Measurements from ENCODE around the gene STXBP1. TPM values are rescaled to one million over a fixed set of nuclear protein-coding genes. Genes with fewer than 3 reads are reported as not detected.

The STXBP1 gene
- total and polyA plus RNA-seq, 2 of the 13 experiments (the other 11 are each of a cell fraction or from before 2014, with no cell fraction given) = 2.9 TPM

- TF ChIP-seq MED1 (CRISPR knock-in tag; IDR thresholded peaks at IDR 0.05) = peak; percentile 89
- TF ChIP-seq FOXP4 (CRISPR knock-in tag; IDR thresholded peaks at IDR 0.05) = peak; percentile 65
- peak; percentile 86; the same call in 1 of the 2 replicates for TF ChIP-seq ZNF264 (CRISPR knock-in tag; IDR thresholded peaks at IDR 0.05)
- TF ChIP-seq CREM (IDR thresholded peaks at IDR 0.05) = peak; percentile 53
- TF ChIP-seq CREM (CRISPR knock-in tag; IDR thresholded peaks at IDR 0.05) = no peak
- 0 out of 2 replicates have a peak, but pooled peaks have one; percentile 45 for TF ChIP-seq ZNF572 (CRISPR knock-in tag; IDR thresholded peaks at IDR 0.05)
- no peak for TF ChIP-seq GRHL1 (CRISPR knock-in tag; conservative IDR thresholded peaks at IDR 0.05)
- TF ChIP-seq ZGPAT (CRISPR knock-in tag; IDR thresholded peaks at IDR 0.05) = peak; percentile 52; the same call in 1 of the 2 replicates
- TF ChIP-seq NKX3-1 (CRISPR knock-in tag; IDR thresholded peaks at IDR 0.05) = no peak
- 0 out of 2 replicates have a peak, but pooled peaks have one; percentile 51 for TF ChIP-seq ZNF232 (CRISPR knock-in tag; IDR thresholded peaks at IDR 0.05; ENCODE audit: borderline replicate concordance)
- no peak for TF ChIP-seq AGO2 (optimal IDR thresholded peaks at IDR 0.05; ENCODE audit: low read depth, low read length)
- TF ChIP-seq E2F2 (CRISPR knock-in tag; IDR thresholded peaks at IDR 0.05; ENCODE audit: borderline replicate concordance) = no peak
- TF ChIP-seq SRSF9 (IDR thresholded peaks at IDR 0.05; ENCODE audit: borderline replicate concordance, insufficient read depth, low read depth, low read length, poor library complexity, severe bottlenecking) = no peak
- TF ChIP-seq ZNF749 (CRISPR knock-in tag; IDR thresholded peaks at IDR 0.05; ENCODE audit: borderline replicate concordance) = no peak
- TF ChIP-seq EP300 (IDR thresholded peaks at IDR 0.05; ENCODE audit: low read depth in 2 of 2, low read length in 2 of 2) = peak in 1 of 2 experiments; percentile 67; a peak in 1 of 4 replicates
- TF ChIP-seq EP300 (CRISPR knock-in tag; IDR thresholded peaks at IDR 0.05; ENCODE audit: borderline replicate concordance) = no peak; the same call in 1 of the 2 replicates
- TF ChIP-seq ZFP37 (CRISPR knock-in tag; IDR thresholded peaks at IDR 0.05; ENCODE audit: borderline replicate concordance) = 0 out of 2 replicates have a peak, but pooled peaks have one; percentile 48
- no peak for TF ChIP-seq PAF1 (CRISPR knock-in tag; IDR thresholded peaks at IDR 0.05)
- 0 out of 2 replicates have a peak, but pooled peaks have one; percentile 38 for TF ChIP-seq KAT7 (CRISPR knock-in tag; IDR thresholded peaks at IDR 0.05; ENCODE audit: borderline replicate concordance)
- peak; percentile 70 for TF ChIP-seq FOXA3 (CRISPR knock-in tag; IDR thresholded peaks at IDR 0.05)
- peak; percentile 66; the same call in 1 of the 2 replicates for TF ChIP-seq CBX5 (CRISPR knock-in tag; IDR thresholded peaks at IDR 0.05; ENCODE audit: borderline replicate concordance)
- no peak for TF ChIP-seq NPAS2 (CRISPR knock-in tag; IDR thresholded peaks at IDR 0.05; ENCODE audit: borderline replicate concordance)
- TF ChIP-seq ZNF282 (IDR thresholded peaks at IDR 0.05; ENCODE audit: partially characterized antibody) = no peak
These were observed 36.0 kb upstream of the STXBP1 start (continued) for GRCh38 chr9:127575875-127576778.

All from HepG2 (cell line).